ENCODE data around the gene P2RX4.
"Not testable (repeated sequence)": the region's sequence is repeated elsewhere in the genome, so short reads cannot be mapped to it uniquely, and the experiment has no call there.

P2RX4 gene

DNA sequence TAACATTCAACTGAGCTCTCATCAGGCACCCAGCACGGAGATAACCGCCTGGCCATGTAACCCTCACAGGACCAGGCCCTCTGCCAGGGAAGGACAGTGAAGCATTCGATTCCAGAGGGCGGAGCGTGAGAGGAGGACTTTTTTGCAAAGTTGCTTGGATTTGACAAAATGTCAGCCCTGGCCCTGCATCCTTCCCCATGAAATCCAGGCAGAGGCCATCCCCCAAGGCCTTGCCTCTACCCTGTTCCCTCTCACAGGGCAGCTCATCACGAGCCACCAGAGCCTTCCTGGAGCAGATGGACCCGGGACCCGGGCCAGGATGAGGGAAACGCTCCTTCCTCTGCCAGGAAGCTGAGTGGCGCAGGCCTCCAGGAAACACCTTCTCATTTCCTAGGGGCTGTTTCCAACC is 69.6 kb downstream of the P2RX4 start:
- DNase-seq = no peak

DNA sequence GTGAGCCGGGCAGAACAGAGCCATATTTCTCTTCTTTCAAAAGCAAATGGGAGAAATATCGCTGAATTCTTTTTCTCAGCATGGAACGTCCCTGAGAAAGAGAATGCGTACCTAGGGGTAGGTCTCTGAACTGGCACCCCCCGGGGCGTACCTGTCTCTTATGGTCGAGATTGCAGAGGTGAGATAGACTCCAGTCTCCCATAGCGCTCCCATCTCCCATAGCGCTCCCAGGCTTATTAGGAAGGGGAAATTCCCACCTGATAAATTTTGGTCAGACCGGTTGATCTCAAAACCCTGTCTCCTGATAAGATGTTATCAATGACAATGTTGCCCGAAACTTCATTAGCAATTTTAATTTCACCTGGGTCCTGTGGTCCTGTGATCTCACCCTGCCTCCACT is 70.6 kb downstream of the P2RX4 start:
- not testable (repeated sequence) for DNase-seq

DNA sequence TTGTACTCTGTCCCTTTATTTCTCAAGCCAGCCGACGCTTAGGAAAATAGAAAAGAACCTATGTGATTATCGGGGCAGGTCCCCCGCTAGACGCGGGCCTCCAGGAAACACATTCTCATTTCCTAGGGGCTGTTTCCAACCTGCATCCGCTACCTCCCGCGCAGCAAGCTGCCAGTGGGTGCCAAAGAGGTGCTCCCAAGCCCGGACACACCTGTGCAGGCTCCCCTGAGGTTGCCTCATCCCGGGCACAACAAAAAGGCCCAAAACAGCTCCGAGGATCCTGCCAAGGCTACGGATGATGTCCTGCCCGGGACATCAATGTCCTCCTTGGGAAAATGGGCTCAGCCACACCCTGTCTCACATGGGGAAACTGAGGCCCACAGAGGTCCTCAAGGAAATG is 71.2 kb downstream of the P2RX4 start:
- DNase-seq = not testable (repeated sequence)

DNA sequence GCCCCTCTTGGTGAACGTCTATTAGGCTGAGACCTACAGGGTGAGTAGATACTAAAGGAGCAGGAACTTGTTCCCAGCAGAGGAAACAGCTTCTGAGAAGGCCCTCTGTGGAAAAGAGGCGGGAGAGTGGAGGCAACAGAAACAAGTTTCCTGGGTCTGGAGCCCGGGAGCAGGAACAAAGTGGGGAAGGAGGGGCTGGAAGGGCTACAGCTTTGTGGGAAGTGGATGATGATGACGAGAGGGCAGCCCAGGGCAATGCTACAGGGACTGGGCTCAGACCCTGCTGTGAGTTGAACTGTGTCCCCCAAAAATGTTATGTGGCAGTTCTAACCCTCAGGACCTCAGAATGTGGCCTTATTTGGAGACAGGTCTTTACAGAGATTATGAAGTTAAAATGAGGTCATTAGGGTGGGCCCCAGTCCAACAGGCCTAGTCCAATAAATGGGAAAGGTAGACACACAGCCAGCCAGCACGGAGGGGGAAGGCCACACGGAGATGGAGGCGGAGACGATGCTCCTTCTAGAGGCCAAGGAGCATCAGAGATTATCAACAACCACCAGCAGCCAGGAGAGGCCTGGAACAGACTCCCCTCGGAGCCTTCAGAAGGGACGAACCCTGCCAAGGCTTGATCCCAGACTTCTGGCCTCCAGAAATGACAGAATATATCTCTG is 72.3 kb downstream of the P2RX4 start:
- no peak for DNase-seq

DNA sequence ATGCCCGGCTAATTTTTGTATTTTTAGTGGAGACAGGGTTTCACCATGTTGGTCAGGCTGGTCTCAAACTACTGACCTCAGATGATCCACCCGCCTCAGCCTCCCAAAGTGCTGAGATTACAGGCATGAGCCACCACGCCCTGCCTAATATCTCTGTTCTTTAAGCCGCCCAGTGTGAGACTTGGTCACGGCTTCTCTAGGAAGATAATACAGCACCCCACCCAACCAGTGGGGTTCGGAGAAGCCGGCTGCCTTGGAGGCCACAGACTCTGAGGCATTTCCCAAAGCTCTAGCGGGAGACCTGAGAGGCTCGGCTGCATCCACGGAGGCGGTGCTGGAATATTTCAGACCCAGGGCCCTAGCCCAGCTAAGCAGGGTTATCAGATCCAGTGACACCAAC is 73.0 kb downstream of the P2RX4 start:
- DNase-seq = not testable (repeated sequence)

DNA sequence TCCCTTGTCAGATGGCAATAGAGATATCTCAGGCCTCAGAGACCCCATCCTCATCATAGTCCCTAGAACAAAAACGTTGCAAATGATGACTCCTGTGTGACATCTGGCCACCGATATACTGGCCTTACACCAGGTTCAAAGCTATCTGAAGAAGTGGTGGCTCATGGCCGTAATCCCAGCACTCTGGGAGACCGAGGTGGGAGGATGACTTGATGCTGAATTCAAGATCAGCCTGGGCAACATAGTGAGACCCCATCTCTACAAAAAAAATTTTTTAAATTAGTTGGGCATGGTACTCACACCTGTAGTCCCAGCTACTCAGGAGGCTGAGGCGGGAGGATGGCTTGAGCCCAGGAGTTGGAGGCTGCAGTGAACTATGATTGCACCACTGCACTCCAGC is 73.5 kb downstream of the P2RX4 start:
- DNase-seq = no peak
